ENCODE measurements around the gene RAET1G. TPM values are rescaled to one million over a fixed set of nuclear protein-coding genes. Genes with fewer than 3 reads are reported as not detected.
"Not testable (repeated sequence)": the region's sequence is repeated elsewhere in the genome, so short reads cannot be mapped to it uniquely, and the experiment has no call there.

The RAET1G gene
- total RNA-seq, 6 donors from 2014 or later = 0.37 to 2.1 (median 0.75) TPM; not detected in 2

DNA sequence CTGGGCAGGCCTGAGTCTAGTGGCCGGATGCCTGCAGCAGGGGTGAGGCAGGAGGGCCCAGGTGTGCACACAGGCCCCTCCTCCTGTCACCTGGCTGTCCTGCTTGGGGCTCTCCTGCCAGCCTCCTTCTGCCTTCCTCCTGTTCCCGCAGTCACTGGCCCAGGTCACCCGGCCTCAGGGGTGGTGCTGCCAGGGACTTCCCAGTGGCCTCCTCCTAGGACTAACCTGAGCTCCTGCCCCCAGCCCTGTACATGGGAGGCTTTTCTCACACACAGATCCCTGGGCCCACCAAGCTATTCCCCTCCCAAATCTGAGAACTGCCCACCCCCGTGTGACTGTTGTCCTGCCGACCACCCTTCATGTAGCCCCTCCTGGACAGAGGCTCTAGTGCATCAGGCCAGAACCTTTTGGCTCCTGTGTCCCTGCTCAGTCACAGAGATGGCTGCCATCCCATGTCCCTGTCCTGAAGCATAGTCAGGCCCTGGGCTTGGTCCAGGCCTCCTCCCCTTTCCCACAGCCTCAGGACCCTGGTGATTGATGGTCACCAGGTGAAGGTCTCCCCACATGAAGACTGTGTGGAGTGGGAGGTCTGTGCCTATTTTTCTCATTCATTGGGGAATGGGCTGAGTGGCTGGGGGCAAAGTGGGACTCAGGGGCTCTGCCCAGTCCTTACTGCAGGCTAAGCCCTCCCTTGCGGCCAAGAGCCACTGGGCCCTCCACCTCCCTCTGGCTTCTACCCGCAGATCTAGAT, 39.7 kb upstream of the RAET1G start:
- DNase-seq (no peak), ATAC-seq (ENCODE audit: low FRiP score in 2 of 2) (no peak)
- peaks cover 0 to 26% (median 13%) of the 10 kb centered on the region in 4 donors for H3K27me3 ChIP-seq
- H3K4me3 ChIP-seq = peak overlapping the region in 3 of 4 donors; percentile 48 to 60 (median 59)
- 81 to 84% methylated on average over 3 to 7 of the region's 7 CpGs for WGBS, 2 donors
- no peaks in the 10 kb centered on the region for H3K9me3 ChIP-seq
- no peaks in the 10 kb centered on the region for H3K36me3 ChIP-seq
- TF ChIP-seq POLR2AphosphoS5 (IDR thresholded peaks at IDR 0.05) = no peak
- no peak for TF ChIP-seq POLR2A (IDR thresholded peaks at IDR 0.05)
- no peak for TF ChIP-seq EP300 (IDR thresholded peaks at IDR 0.05)
- TF ChIP-seq, protein P1, sequence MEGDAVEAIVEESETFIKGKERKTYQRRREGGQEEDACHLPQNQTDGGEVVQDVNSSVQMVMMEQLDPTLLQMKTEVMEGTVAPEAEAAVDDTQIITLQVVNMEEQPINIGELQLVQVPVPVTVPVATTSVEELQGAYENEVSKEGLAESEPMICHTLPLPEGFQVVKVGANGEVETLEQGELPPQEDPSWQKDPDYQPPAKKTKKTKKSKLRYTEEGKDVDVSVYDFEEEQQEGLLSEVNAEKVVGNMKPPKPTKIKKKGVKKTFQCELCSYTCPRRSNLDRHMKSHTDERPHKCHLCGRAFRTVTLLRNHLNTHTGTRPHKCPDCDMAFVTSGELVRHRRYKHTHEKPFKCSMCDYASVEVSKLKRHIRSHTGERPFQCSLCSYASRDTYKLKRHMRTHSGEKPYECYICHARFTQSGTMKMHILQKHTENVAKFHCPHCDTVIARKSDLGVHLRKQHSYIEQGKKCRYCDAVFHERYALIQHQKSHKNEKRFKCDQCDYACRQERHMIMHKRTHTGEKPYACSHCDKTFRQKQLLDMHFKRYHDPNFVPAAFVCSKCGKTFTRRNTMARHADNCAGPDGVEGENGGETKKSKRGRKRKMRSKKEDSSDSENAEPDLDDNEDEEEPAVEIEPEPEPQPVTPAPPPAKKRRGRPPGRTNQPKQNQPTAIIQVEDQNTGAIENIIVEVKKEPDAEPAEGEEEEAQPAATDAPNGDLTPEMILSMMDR (IDR thresholded peaks at IDR 0.05) = no peak
- peak overlapping the region in 2 of 4 donors; percentile 42 to 55 for H3K27ac ChIP-seq
- peaks cover 22 to 28% (median 25%) of the 10 kb centered on the region in 4 donors for H3K4me1 ChIP-seq

DNA sequence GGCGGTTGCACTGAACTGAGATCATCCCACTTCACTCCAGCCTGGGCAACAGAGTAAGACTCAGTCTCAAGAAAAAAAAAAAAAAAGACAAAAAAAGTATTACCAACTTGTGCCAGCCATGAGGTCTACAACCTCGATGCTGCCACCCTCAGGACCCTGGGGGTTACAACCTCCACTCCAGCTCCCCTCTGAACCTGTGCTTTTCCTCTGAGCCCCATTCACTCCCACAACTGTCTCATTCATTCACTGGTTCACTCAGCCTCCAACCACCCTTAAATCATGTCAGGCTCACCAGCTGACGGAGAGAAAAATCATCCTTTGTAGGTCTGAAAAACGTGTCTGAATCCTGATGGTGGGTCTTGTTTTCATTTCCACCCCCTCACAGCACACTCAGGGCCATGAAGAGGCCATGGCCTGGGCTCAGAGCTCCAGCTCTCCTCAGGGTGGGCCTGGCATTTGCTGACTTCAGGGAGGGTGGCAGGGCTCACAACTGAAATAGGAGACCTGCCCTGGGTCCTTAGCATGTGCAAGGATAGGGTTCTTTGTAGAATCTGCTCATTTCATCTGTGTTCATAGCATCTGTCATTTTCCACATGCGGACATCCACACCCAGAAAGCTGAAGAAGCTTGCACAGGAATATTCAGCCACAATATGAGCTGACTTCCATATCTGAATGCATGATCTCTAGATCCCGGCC, 39.0 kb upstream of the RAET1G start:
- Histone ChIP-seq H3K27me3 (peaks cover 0 to 26% (median 13%) of the 10 kb centered on the region in 4 donors), H3K27ac (no peak overlapping the region), H3K36me3 (no peaks in the 10 kb centered on the region), H3K9me3 (no peaks in the 10 kb centered on the region), H3K4me1 (peaks cover 22 to 28% (median 25%) of the 10 kb centered on the region in 4 donors), H3K4me3 (no peak overlapping the region)
- 63 to 71% methylated on average over 6 of the region's 6 CpGs for WGBS, 2 donors
- DNase-seq (no peak), ATAC-seq (ENCODE audit: low FRiP score in 2 of 2) (no peak)
- TF ChIP-seq POLR2A (IDR thresholded peaks at IDR 0.05) (no peak), POLR2AphosphoS5 (IDR thresholded peaks at IDR 0.05) (no peak), EP300 (IDR thresholded peaks at IDR 0.05) (no peak)
- TF ChIP-seq, protein P1 (IDR thresholded peaks at IDR 0.05) = no peak

DNA sequence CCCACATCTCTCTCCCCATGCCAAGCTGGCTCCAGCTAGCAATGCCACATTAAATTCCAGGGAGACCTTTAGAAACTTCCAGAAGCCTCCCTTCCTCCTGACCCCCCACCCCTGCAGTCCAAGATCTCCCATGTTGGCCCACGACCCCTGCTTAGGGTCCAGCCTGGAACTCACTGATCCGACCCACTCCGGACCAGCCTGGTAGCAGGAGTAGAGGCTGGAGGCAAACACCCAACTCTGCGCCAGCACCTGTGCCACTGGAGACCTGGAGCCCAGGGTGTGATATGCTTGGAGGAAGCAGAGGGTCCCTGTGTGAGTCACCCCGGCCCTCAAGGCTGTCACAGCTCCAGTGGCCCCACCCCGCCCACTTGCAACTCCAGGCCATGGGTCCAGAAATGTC, 37.6 kb upstream of the RAET1G start:
- DNase-seq = no peak
- 78 to 84% methylated on average over 6 of the region's 6 CpGs for WGBS, 2 donors
- Histone ChIP-seq H3K4me3 (no peak overlapping the region), H3K27me3 (peaks cover 0 to 24% (median 13%) of the 10 kb centered on the region in 4 donors), H3K27ac (no peak overlapping the region), H3K9me3 (no peaks in the 10 kb centered on the region), H3K36me3 (no peaks in the 10 kb centered on the region), H3K4me1 (peaks cover 22 to 26% (median 24%) of the 10 kb centered on the region in 4 donors)
- no peak for TF ChIP-seq EP300 (IDR thresholded peaks at IDR 0.05)
- no peak for TF ChIP-seq POLR2AphosphoS5 (IDR thresholded peaks at IDR 0.05)
- TF ChIP-seq POLR2A (IDR thresholded peaks at IDR 0.05) = no peak
- TF ChIP-seq, protein P1 (IDR thresholded peaks at IDR 0.05) = no peak
- ATAC-seq (ENCODE audit: low FRiP score in 2 of 2) = no peak

DNA sequence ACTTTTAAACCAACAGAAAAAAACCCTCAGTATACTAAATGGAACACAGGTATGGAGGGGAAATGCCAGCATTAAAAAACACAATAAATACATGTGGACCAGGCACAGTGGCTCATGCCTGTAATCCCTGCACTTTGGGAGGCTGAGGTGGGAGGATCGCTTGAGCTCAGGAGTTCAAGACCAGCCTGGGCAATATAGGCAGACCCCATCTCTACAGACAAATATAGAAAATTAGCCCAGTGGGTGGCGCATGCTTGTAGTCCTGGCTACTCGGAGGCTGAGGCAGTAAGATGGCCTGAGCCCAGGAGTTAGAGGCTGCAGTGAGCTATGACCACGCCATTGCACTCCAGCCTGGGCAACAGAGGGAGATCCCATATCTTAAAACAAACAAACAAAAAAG, 36.9 kb upstream of the RAET1G start:
- WGBS, 2 donors = 77 to 90% methylated on average over 4 of the region's 4 CpGs
- H3K27ac ChIP-seq; H3K36me3 ChIP-seq; DNase-seq; H3K9me3 ChIP-seq; H3K4me3 ChIP-seq; ATAC-seq (ENCODE audit: low FRiP score in 2 of 2): not testable (repeated sequence)
- peaks cover 15 to 19% (median 17%) of the 10 kb centered on the region in 4 donors for H3K4me1 ChIP-seq
- H3K27me3 ChIP-seq = peaks cover 0 to 18% (median 9%) of the 10 kb centered on the region in 4 donors

DNA sequence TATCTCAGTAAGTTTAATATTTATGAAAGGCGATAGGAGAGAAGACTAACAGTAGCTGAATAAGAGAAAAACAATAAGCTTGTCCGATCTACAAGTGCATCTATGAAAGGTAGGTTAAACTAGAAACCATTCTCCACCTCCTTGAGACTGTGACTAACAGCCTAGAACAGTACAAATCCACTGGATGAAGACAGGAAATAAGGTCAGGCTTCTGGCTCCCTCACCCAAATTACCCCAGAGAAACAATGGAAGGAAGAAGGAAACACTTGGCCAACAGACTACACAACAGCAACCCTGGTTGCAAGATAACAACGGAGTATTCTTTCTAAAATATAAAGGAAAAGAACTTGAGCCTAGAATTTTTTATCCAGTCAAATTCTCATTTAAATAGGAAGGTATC, 35.2 kb upstream of the RAET1G start:
- H3K4me1 ChIP-seq = peaks cover 3 to 10% (median 5%) of the 10 kb centered on the region in 4 donors
- not testable (repeated sequence) for DNase-seq; H3K4me3 ChIP-seq; H3K36me3 ChIP-seq; H3K27ac ChIP-seq; H3K27me3 ChIP-seq; ATAC-seq (ENCODE audit: low FRiP score in 2 of 2); H3K9me3 ChIP-seq
- 48 to 55% methylated on average over 3 of the region's 3 CpGs for WGBS, 2 donors

DNA sequence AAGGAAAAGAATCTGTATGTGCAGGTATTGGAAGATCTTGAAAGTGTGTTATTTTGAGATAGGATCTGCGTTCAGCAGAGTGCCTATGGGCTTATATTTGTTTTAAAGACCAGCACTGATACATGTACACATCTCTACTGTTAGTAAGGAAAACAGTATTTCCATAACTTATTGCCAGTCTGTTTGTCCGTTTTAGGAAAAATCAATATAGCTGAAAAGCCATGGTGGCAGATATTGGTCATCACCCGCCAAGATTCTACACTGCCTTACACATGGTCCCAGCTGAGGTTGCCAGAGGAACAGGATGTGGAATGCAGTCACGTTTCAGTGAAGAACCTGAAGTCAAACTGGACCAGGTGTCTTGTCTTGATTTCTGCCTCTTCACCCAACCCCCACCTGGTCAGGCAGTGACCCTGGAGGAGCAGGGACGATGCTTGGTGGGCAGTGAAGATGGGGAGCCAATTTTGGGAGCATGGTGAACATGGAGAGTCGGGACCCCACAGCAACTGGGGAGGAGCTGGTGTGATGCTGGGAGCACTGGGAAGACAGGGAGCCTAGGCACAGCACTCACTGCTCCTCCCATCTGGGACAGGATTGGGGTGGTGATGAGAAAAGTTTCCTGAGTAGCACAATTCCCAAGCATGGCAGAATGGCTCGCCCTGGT, 32.9 kb upstream of the RAET1G start:
- not testable (repeated sequence) for ATAC-seq (ENCODE audit: low FRiP score in 2 of 2); DNase-seq
- WGBS, 2 donors = 41 to 60% methylated on average over 7 of the region's 7 CpGs

DNA sequence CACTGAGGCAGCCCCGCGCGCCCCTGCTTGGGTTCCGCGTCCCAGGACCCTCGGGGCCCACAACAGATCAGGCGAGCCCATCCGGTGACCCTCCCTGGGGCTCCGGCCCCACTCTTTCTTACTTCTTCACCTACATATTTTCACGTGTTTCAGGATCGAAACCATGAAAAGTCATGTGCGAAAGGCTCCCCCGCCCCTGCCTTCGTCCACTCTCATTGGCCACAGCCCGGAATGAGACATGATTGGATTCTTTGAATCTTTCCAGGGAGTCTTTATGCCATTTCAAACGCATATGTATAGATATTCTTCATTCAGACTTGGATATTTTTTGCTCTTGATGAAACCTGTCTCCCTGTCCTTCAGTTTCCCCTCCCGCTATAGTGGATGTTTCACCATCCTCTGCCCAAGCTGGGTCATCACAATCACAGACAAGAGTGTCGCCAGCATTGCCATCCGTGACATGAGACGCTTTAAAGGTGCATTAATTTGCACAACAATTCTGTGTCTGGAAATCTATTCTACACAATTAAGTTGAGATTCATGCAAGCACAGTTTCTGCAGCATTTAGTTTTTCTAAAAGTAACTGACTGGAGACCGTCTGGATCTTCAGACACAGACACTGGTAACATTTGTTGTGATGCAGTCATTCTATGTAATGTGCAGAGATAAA, 32.2 kb upstream of the RAET1G start:
- not testable (repeated sequence) for H3K4me3 ChIP-seq; H3K4me1 ChIP-seq; ATAC-seq (ENCODE audit: low FRiP score in 2 of 2); H3K36me3 ChIP-seq; H3K27ac ChIP-seq; H3K9me3 ChIP-seq; DNase-seq; H3K27me3 ChIP-seq
- 45 to 50% methylated on average over 12 to 13 of the region's 21 CpGs for WGBS, 2 donors

More for the DNA sequence above, 32.9 kb upstream of the RAET1G start:
- H3K9me3 ChIP-seq, H3K4me1 ChIP-seq, H3K4me3 ChIP-seq, H3K27ac ChIP-seq, H3K36me3 ChIP-seq, H3K27me3 ChIP-seq: not testable (repeated sequence)

DNA sequence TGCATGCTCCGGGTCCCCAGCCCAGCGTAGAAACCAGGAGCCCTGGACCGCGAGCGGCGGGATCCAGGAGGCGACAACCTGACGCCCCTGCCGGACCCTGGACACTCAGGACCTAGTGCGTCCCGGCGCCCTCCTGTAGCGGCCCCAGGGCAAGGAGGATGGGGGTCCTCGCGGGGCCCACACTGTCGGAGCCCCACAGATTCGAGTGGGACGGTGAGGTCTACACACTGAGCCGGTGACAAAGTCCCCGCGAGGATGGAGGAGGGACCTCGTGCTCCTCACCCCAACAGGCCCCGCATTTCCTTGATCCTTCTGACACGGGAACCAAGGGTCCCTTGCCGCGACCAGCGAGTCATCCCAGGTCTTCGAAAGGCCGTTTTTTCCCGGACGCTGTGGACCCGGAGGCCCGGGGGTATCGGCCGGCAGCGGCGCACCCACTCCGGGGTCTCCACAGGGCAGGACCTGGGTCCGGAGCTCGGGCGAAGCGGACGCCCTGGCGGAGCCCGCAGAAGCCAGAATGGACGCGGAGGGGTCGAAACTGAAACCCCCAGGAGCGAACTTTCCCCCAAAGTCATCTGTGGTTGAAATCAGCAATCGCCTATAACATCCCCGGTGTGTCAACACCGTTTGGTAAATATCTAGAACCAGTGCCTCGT, 31.5 kb upstream of the RAET1G start:
- H3K4me1 ChIP-seq, H3K36me3 ChIP-seq, H3K9me3 ChIP-seq, H3K27me3 ChIP-seq, H3K27ac ChIP-seq, DNase-seq: not testable (repeated sequence)
- peak in 1 of 2 donors; percentile 53 for ATAC-seq (ENCODE audit: low FRiP score in 2 of 2)
- H3K4me3 ChIP-seq = peak overlapping the region in 1 of 4 donors; percentile 17
- 36% methylated on average over 22 of the region's 53 CpGs; no CpG with 5 or more reads in 1 of the 2 donors for WGBS, 2 donors

All from upper lobe of left lung (tissue), 6 donors.